Heart left ventricle (tissue), 16 donors: ENCODE measurements around the gene KIAA1958. TPM values are rescaled to one million over a fixed set of nuclear protein-coding genes. Genes with fewer than 3 reads are reported as not detected.

Source experiments
- ATAC-seq, 4 donors: fragments of 200-7000 bp; cut with Tn5 transposase; one replicate each; pipeline ENCODE4 v1.9.1; 2020 to 2022; ENCODE audit warnings: moderate library complexity in 4 of 4, mild to moderate bottlenecking in 3 of 4, moderate number of reproducible peaks in 1 of 4
- DNase-seq, 5 donors: peaks; one replicate each; pipeline ENCODE4 v3.0.0-alpha.2; 2020
- H3K27ac ChIP-seq, 12 donors: fragments of 200-600 bp; sonication (generic) in 4 of 12; one replicate each; pipeline versions ENCODE4 v1.5.0 to v1.8.0; 2016 to 2022; ENCODE audit warnings: mild to moderate bottlenecking in 2 of 12
- H3K27me3 ChIP-seq, 9 donors: fragments of 200-600 bp; sonication (generic) in 2 of 9; one replicate each; pipeline versions ENCODE4 v1.5.1 to v1.8.0; 2016 to 2022; ENCODE audit warnings: mild to moderate bottlenecking in 3 of 9
- H3K36me3 ChIP-seq, 9 donors: fragments of 200-600 bp; sonication (generic) in 2 of 9; one replicate each; pipeline versions ENCODE4 v1.5.0 to v1.8.0; 2018 to 2022; ENCODE audit warnings: mild to moderate bottlenecking in 2 of 9
- H3K4me1 ChIP-seq, 12 donors: fragments of 200-600 bp; sonication (generic) in 4 of 12; one replicate each; pipeline versions ENCODE4 v1.5.0 to v1.8.0; 2016 to 2022; ENCODE audit warnings: mild to moderate bottlenecking in 3 of 12
- H3K4me3 ChIP-seq, 12 donors: fragments of 200-600 bp; sonication (generic) in 4 of 12; one replicate each; pipeline versions ENCODE4 v1.5.0 to v1.8.0; 2017 to 2022; ENCODE audit warnings: mild to moderate bottlenecking in 9 of 12, moderate library complexity in 4 of 12
- H3K9me3 ChIP-seq, 12 donors: fragments of 200-600 bp; sonication (generic) in 4 of 12; one replicate each; pipeline versions ENCODE4 v1.5.0 to v1.8.0; 2016 to 2022; ENCODE audit warnings: mild to moderate bottlenecking in 1 of 12
- CTCF ChIP-seq, 12 donors: fragments of 200-600 bp; sonication (generic) in 4 of 12; IDR thresholded peaks; one replicate each; pipeline versions ENCODE4 v1.5.0 to v1.8.0; 2018 to 2022; ENCODE audit warnings: antibody characterized with exemption in 12 of 12, mild to moderate bottlenecking in 5 of 12
- POLR2A ChIP-seq, 2 donors: fragments of 450-650 bp; IDR thresholded peaks; one replicate each; pipeline ENCODE4 v1.6.1; 2017; ENCODE audit warnings: antibody characterized with exemption in 2 of 2, mild to moderate bottlenecking in 2 of 2, moderate library complexity in 2 of 2
- WGBS, 4 donors: extraction: QIAGEN DNeasy Blood & Tissue Kit in 2 of 4; methylation state at CpG; one replicate each; pipeline versions ENCODE4 v1.1.5 to v1.1.7; 2013 to 2018; 5-methylcytosine and 5-hydroxymethylcytosine counted together
- intact Hi-C, 10 donors: fragments of 100-400 bp; cut with DNase I; formaldehyde crosslinking; loops; one replicate each; pipeline versions ENCODE4 v1.11.1 to v1.14.2; 2022
- polyA plus RNA-seq, 2 donors: library from polyadenylated mRNA; stranded (reverse); fragments of 200-250 nt; gene quantifications; one replicate each; pipeline ENCODE4 v1.2.3, GENCODE V29; 2013
- total RNA-seq, 9 donors: library from RNA; depleted of rRNA in 2 of 9; stranded (reverse); fragments of >200 nt in 2 of 9; fragmentation: NEBNext Ultra II Directional in 3 of 9; extraction: Animal tissue kit (Norgen Biotek cat#: 25700) in 3 of 9; gene quantifications; one replicate each; pipeline versions ENCODE4 v1.1.0 to v1.2.4, GENCODE V29; 2016 to 2023
- donor health status: ischemic (EF 13 %, LVEDD 7.1; RV severe dilation, severe dysfunction).
- donor health status: healthy with polysubstance abuse.
- donor health status: DM: no; HTN: yes; CAD: no.
- donor health status: DM: no; HTN: no; CAD: no.
- donor health status: ischemic (EF 25% LVEDD 6.9; RV normal size, moderate dysfunction).
- donor health status: ischemic (EF 25% LVEDD 5.7; RV mildly dilated, moderate dysfunction).
- donor health status: healthy.
- donor health status: DM: yes; HTN: yes; CAD: no.
- donor health status: ischemic (EF 35%, LVEDD 5.7; RV mildly dilated, moderate dysfunction).
- donor health status: nonischemic (EF 11% LVEDD 7.7; RV severe dilation, severe dysfunction).
- donor health status: DM: yes; HTN: yes; CAD: no.
- donor health status: PGD.
- donor health status: ischemic (EF 29% LVEDD 5.4; RV normal size, mild dysfunction).
- donor health status: nonischemic (EF 23%, LVEDD 6.1; RV moderate dilation, normal function).

KIAA1958 gene
- total and polyA plus RNA-seq, 11 donors = 0.99 to 8.5 (median 5.8) TPM

DNA sequence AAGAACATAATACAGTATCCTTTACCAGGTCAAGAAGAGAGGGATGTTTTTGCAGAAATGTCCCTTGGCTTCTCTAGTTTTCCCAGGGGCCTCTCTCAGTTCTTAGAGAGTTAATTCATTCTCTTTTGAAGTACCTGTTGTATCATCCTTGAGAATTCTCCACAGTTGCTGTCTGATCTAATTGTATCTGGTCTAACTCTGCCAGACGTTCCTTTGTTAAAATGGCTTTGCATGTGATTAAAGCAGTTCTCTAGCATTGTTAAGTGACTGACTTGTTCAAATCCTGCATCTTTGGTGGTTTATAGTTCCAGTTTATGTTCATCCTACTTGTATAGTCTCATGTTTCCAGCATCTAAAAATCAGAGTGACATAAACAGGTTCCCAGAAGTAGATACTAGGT is 65.0 kb downstream of the KIAA1958 start:
- no peak for TF ChIP-seq POLR2A (IDR thresholded peaks at IDR 0.05)
- no peak for TF ChIP-seq CTCF (IDR thresholded peaks at IDR 0.05)
- H3K27me3 ChIP-seq = no peaks in the 10 kb centered on the region
- peak overlapping the region in 8 of 12 donors; percentile 8 to 71 (median 44) for H3K27ac ChIP-seq
- no peak for DNase-seq
- no peak for ATAC-seq
- WGBS, 4 donors = 38 to 53% (median 45%) methylated on average over 1 of the region's 1 CpG
- no peaks in the 10 kb centered on the region for H3K36me3 ChIP-seq
- intact Hi-C loops = no loop called here
- no peaks in the 10 kb centered on the region for H3K9me3 ChIP-seq
- peaks cover 0 to 25% (median 10%) of the 10 kb centered on the region in 12 donors for H3K4me1 ChIP-seq
- H3K4me3 ChIP-seq = no peak overlapping the region

- no peaks in the 10 kb centered on the region for H3K27me3 ChIP-seq
- 60 to 66% (median 63%) methylated on average over 9 of the region's 9 CpGs for WGBS, 4 donors
- H3K4me1 ChIP-seq = peaks cover 0 to 25% (median 10%) of the 10 kb centered on the region in 12 donors
- DNase-seq = peak in 1 of 5 donors; percentile 35
- H3K27ac ChIP-seq = peak overlapping the region in 9 of 12 donors; percentile 8 to 71 (median 57)
- TF ChIP-seq CTCF (IDR thresholded peaks at IDR 0.05) (no peak), POLR2A (IDR thresholded peaks at IDR 0.05) (no peak)
- intact Hi-C loops = no loop called here
- no peaks in the 10 kb centered on the region for H3K9me3 ChIP-seq
- H3K4me3 ChIP-seq = no peak overlapping the region
- H3K36me3 ChIP-seq = no peaks in the 10 kb centered on the region
- peak; percentile 88 to 94 (median 92) for ATAC-seq
Observed at GRCh38 chr9:112552229-112553056, 65.8 kb downstream of the KIAA1958 start.

- peak in 2 of 4 donors; percentile 10 to 43 for ATAC-seq
- TF ChIP-seq POLR2A (IDR thresholded peaks at IDR 0.05) = no peak
- TF ChIP-seq CTCF (IDR thresholded peaks at IDR 0.05) = no peak
- 58 to 65% (median 60%) methylated on average over 2 of the region's 2 CpGs for WGBS, 4 donors
Observed at GRCh38 chr9:112553256-112553826, 66.7 kb downstream of the KIAA1958 start.

GRCh38 chr9:112554516-112554915 is 67.9 kb downstream of the KIAA1958 start:
- no peak overlapping the region for H3K27ac ChIP-seq
- H3K36me3 ChIP-seq = no peaks in the 10 kb centered on the region
- ATAC-seq = no peak
- H3K4me3 ChIP-seq = no peak overlapping the region
- H3K27me3 ChIP-seq = no peaks in the 10 kb centered on the region
- H3K4me1 ChIP-seq = peaks cover 0 to 31% (median 8%) of the 10 kb centered on the region in 12 donors
- TF ChIP-seq POLR2A (IDR thresholded peaks at IDR 0.05) = no peak
- TF ChIP-seq CTCF (IDR thresholded peaks at IDR 0.05) = no peak
- intact Hi-C loops = no loop called here
- no peak for DNase-seq
- 91 to 100% (median 94%) methylated on average over 1 of the region's 1 CpG for WGBS, 4 donors
- no peaks in the 10 kb centered on the region for H3K9me3 ChIP-seq

More at GRCh38 chr9:112553256-112553826, 66.7 kb downstream of the KIAA1958 start:
- H3K27me3 ChIP-seq = no peaks in the 10 kb centered on the region
- no peak for DNase-seq
- no peaks in the 10 kb centered on the region for H3K9me3 ChIP-seq
- peaks cover 0 to 25% (median 10%) of the 10 kb centered on the region in 12 donors for H3K4me1 ChIP-seq
- H3K4me3 ChIP-seq = no peak overlapping the region
- peak overlapping the region in 2 of 12 donors; percentile 31 to 71 for H3K27ac ChIP-seq
- H3K36me3 ChIP-seq = no peaks in the 10 kb centered on the region
- intact Hi-C loops = no loop called here
